Measurements from ENCODE around the gene NOCT. TPM values are rescaled to one million over a fixed set of nuclear protein-coding genes. Genes with fewer than 3 reads are reported as not detected.
A peak's percentile ranks its signal among the peaks of the same experiment; 100 is the strongest.

Gene NOCT
- polyA plus RNA-seq, 1 donor (not counting 4 experiments of a cell fraction or from before 2014, with no cell fraction given) = 12.6 TPM

GRCh38 chr4:139078926-139079325, 63.3 kb downstream of the NOCT start:
- H3K4me2 ChIP-seq (ENCODE audit: control insufficient read depth, extremely low read depth, insufficient read depth, low read depth, low read length) = no peak overlapping the region
- H3K4me3 ChIP-seq (ENCODE audit: control insufficient read depth in 2 of 3, extremely low read depth in 1 of 3, insufficient read depth in 2 of 3, low read depth in 1 of 3, low read length in 3 of 3) = no peak overlapping the region
- no peak for TF ChIP-seq EZH2 (IDR thresholded peaks at IDR 0.05; ENCODE audit: low read length)
- TF ChIP-seq CTCF (optimal IDR thresholded peaks at IDR 0.05 in 1 of 3, IDR thresholded peaks at IDR 0.05 in 1 of 3, conservative IDR thresholded peaks at IDR 0.05 in 1 of 3; ENCODE audit: extremely low read depth in 1 of 3, insufficient read depth in 2 of 3, low read length in 3 of 3) = no peak
- no peaks in the 10 kb centered on the region for H3K9me1 ChIP-seq (ENCODE audit: control insufficient read depth, extremely low read depth, insufficient read depth, low read length)
- H3K4me1 ChIP-seq (ENCODE audit: control insufficient read depth, extremely low read depth, insufficient read depth, low read length) = peaks cover 4% of the 10 kb centered on the region
- H3K9ac ChIP-seq (ENCODE audit: control insufficient read depth, extremely low read depth, insufficient read depth, low read length) = no peak overlapping the region
- no peaks in the 10 kb centered on the region for H3K27me3 ChIP-seq (ENCODE audit: control insufficient read depth, extremely low read depth, insufficient read depth, low read length)
- no peak overlapping the region for H3K27ac ChIP-seq (ENCODE audit: control insufficient read depth, insufficient read depth, low read length)
- no peak for FAIRE-seq
- H3K79me2 ChIP-seq (ENCODE audit: control insufficient read depth, insufficient read depth, low read length) = peaks cover 82% of the 10 kb centered on the region
- DNase-seq (ENCODE audit: low read depth, low spot score) = no peak
- dilution Hi-C loops (cut with MboI; ENCODE audit: extremely low pct_ligation_motif_present, low sequenced_read_pairs) = no loop called here
- no peaks in the 10 kb centered on the region for H4K20me1 ChIP-seq (ENCODE audit: control insufficient read depth, extremely low read depth, insufficient read depth, low read length)
- H3K9me3 ChIP-seq (ENCODE audit: control insufficient read depth, low read depth, low read length) = no peaks in the 10 kb centered on the region
- no peak overlapping the region for H2AFZ ChIP-seq (ENCODE audit: control insufficient read depth, low read length)
- no peaks in the 10 kb centered on the region for H3K36me3 ChIP-seq (ENCODE audit: control insufficient read depth in 2 of 2, extremely low read depth in 1 of 2, insufficient read depth in 2 of 2, low read length in 2 of 2)

DNA sequence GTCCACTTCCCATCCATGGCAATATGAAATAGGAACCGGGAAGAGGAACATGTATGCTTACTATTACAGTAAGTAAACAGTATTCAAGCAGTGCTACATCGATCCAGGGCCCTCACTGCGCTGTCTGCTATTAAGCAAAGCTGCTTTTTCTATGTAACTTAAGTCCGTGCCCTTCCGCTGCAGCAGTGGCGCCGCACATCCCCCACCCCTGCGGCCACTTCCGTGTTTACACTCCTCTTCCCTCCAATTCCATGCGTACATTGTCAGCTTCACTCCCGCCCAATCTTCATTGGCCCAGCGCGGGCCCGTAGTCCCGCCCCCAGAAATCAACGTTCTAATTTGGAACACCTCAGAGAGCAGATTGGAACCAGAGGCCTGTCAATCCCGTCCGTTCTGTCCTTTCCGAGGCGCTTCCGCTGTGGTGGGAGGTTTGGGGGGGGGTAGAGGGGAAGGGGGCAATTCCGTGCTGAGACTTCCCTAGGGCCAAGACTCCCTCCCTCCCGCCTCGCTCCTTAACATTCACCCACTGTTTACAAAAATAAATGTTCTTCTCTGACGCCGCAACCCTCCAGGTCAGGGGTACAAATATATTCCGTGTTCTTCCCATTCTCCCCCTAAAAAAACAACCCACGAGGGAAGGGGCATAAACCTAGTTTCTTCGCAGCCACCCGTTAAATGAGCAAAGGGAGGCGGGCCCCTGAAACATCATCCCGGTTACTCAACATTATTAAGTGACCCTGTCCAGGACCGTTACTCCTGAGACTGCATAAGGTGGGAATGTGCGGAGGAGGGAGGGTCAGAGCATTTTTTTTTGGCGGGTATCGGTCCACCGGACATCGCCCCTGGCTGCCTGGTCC, 67.4 kb downstream of the NOCT start:
- H3K9me3 ChIP-seq (ENCODE audit: control insufficient read depth, low read depth, low read length) = no peaks in the 10 kb centered on the region
- dilution Hi-C loops (cut with MboI; ENCODE audit: extremely low pct_ligation_motif_present, low sequenced_read_pairs) = no loop called here

More for the DNA sequence above, 67.4 kb downstream of the NOCT start:
- no peaks in the 10 kb centered on the region for H3K9me1 ChIP-seq (ENCODE audit: control insufficient read depth, extremely low read depth, insufficient read depth, low read length)
- H3K4me2 ChIP-seq (ENCODE audit: control insufficient read depth, extremely low read depth, insufficient read depth, low read depth, low read length) = peak overlapping the region; percentile 98
- H3K4me1 ChIP-seq (ENCODE audit: control insufficient read depth, extremely low read depth, insufficient read depth, low read length) = peaks cover 10% of the 10 kb centered on the region
- DNase-seq (ENCODE audit: low read depth, low spot score) (peak; percentile 61), FAIRE-seq (peak; percentile 79)
- peak overlapping the region; percentile 98 for H2AFZ ChIP-seq (ENCODE audit: control insufficient read depth, low read length)
- no peaks in the 10 kb centered on the region for H3K36me3 ChIP-seq (ENCODE audit: control insufficient read depth in 2 of 2, extremely low read depth in 1 of 2, insufficient read depth in 2 of 2, low read length in 2 of 2)
- H3K27ac ChIP-seq (ENCODE audit: control insufficient read depth, insufficient read depth, low read length) = peak overlapping the region; percentile 84
- no peaks in the 10 kb centered on the region for H3K27me3 ChIP-seq (ENCODE audit: control insufficient read depth, extremely low read depth, insufficient read depth, low read length)
- TF ChIP-seq EZH2 (IDR thresholded peaks at IDR 0.05; ENCODE audit: low read length) (no peak), CTCF (optimal IDR thresholded peaks at IDR 0.05 in 1 of 3, IDR thresholded peaks at IDR 0.05 in 1 of 3, conservative IDR thresholded peaks at IDR 0.05 in 1 of 3; ENCODE audit: extremely low read depth in 1 of 3, insufficient read depth in 2 of 3, low read length in 3 of 3) (no peak)
- H3K79me2 ChIP-seq (ENCODE audit: control insufficient read depth, insufficient read depth, low read length) = peaks cover 48% of the 10 kb centered on the region
- H3K4me3 ChIP-seq (ENCODE audit: control insufficient read depth in 2 of 3, extremely low read depth in 1 of 3, insufficient read depth in 2 of 3, low read depth in 1 of 3, low read length in 3 of 3) = peak overlapping the region; percentile 54 to 91 (median 75)
- H4K20me1 ChIP-seq (ENCODE audit: control insufficient read depth, extremely low read depth, insufficient read depth, low read length) = no peaks in the 10 kb centered on the region
- peak overlapping the region; percentile 94 for H3K9ac ChIP-seq (ENCODE audit: control insufficient read depth, extremely low read depth, insufficient read depth, low read length)

Data from keratinocyte (primary cell).